ENCODE data around the gene AP1S3.
"Not testable (repeated sequence)": the region's sequence is repeated elsewhere in the genome, so short reads cannot be mapped to it uniquely, and the experiment has no call there.

AP1S3 gene

DNA sequence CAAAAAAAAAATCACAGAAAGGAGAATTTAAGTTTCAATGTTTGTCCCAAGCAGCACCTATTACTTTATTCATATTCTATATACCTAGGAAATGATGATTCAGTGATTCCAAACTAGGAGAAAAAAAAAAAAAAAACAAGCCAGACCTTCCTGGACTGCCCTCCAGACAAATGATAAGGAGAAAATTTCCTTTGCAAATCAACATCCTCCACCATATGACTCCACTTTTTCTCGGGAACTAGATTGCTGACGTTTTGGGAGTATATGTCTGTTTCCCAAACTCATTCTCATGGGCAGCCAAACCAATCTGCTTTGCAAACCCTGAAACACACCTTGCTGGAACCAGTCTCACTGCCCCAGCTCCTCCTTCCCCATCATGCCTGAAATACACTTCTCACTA lies 16.8 kb downstream of the AP1S3 start:
- Histone ChIP-seq H3K36me3 (ENCODE audit: control insufficient read depth, low read depth, low read length) (no peaks in the 10 kb centered on the region), H3K9ac (ENCODE audit: low read length) (no peak overlapping the region), H3K4me1 (ENCODE audit: control insufficient read depth, low read depth, low read length) (no peaks in the 10 kb centered on the region), H3K27ac (ENCODE audit: low read length) (no peak overlapping the region), H3K4me3 (ENCODE audit: low read length) (no peak overlapping the region), H3K9me3 (ENCODE audit: control insufficient read depth, low read depth, low read length) (no peaks in the 10 kb centered on the region), H3K27me3 (ENCODE audit: control insufficient read depth, insufficient read depth, low read length) (no peaks in the 10 kb centered on the region)

DNA sequence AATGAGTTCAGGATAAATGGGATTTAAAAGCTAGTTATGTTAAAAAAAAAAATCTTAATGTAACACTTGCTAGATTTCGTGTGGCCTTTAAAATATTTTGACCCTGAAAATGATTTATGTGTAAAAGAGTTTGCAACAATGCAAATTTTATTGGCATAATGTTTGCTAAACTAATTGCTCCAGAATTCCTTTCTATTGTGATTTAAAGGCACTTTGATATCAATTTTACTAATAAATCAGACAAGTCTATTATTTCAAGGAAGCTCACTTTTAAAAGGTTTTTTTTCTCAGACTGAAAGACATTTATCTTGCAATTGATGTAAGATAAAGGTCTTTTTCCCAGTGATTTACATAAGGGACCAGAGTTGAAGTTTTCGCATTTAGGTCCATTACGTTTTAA lies 17.5 kb downstream of the AP1S3 start:
- Histone ChIP-seq H3K9me3 (ENCODE audit: control insufficient read depth, low read depth, low read length) (no peaks in the 10 kb centered on the region), H3K27ac (ENCODE audit: low read length) (no peak overlapping the region), H3K9ac (ENCODE audit: low read length) (no peak overlapping the region), H3K36me3 (ENCODE audit: control insufficient read depth, low read depth, low read length) (no peaks in the 10 kb centered on the region), H3K4me3 (ENCODE audit: low read length) (no peak overlapping the region), H3K27me3 (ENCODE audit: control insufficient read depth, insufficient read depth, low read length) (no peaks in the 10 kb centered on the region), H3K4me1 (ENCODE audit: control insufficient read depth, low read depth, low read length) (no peaks in the 10 kb centered on the region)

DNA sequence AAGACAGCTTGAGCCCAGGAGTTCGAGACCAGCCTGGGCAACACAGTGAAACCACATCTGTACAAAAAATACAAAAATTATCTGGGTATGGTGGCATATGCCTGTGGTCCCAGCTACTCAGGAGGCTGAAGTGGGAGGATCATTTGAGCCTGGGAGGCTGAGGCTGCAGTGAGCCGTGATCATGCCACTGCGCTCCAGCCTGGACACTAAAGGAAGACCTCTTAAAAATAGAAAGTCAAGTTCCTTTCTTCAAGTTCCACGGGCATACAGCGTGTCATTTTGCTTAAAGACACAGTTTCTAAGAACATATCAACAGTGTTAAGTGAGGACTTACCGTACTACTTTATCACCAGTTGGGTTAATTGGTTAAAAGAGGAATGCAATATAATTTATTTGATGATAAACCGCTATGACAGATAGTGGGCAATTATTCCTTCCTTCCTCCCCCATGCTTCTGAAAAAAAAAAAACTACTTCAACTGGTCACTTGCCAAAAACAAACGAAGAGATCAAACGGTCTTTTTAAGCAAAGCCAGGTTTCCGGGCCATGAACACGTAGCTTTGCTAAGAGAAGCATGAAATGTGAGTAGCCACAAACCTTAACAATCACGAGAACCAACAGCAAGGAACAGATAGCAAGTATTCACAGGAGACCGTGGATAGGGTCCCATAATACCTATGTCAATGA lies 21.4 kb downstream of the AP1S3 start:
- Histone ChIP-seq H3K27me3 (ENCODE audit: control insufficient read depth, insufficient read depth, low read length) (no peaks in the 10 kb centered on the region), H3K36me3 (ENCODE audit: control insufficient read depth, low read depth, low read length) (no peaks in the 10 kb centered on the region), H3K4me3 (ENCODE audit: low read length) (no peak overlapping the region), H3K4me1 (ENCODE audit: control insufficient read depth, low read depth, low read length) (no peaks in the 10 kb centered on the region), H3K27ac (ENCODE audit: low read length) (no peak overlapping the region), H3K9me3 (ENCODE audit: control insufficient read depth, low read depth, low read length) (no peaks in the 10 kb centered on the region), H3K9ac (ENCODE audit: low read length) (no peak overlapping the region)

DNA sequence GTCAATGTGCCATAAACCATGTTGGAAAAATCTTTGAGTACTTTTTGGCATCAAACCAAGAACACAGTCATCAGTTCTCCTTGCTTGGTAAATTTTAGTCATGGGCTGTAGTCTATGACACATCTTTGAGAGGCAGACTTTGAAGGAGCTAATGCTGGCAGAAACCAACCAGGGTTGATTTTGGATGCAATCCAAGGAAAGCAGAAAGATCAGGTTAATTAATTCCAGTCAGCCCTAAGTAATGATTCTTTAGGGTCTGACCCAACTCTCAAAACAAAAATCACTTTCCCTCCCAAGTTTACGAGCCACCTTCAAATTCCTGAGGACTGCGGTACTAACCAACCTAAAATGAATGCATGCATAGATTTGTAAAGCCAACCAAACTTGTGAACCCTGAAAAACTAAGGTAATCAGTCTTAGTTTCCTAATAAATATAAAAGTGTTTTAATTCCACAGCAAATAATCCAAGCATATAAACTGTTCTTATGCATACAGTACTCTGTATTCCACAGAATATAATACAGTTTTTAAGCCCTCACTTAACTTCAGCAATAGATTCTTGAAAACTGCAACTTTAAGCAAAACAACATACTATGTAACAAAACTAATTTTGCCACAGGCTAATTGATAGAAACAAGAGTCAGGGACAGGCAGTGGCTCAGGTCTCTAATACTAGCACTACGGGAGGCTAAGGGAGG lies 22.0 kb downstream of the AP1S3 start:
- Histone ChIP-seq H3K36me3 (ENCODE audit: control insufficient read depth, low read depth, low read length) (no peaks in the 10 kb centered on the region), H3K27ac (ENCODE audit: low read length) (no peak overlapping the region), H3K4me3 (ENCODE audit: low read length) (no peak overlapping the region), H3K9me3 (ENCODE audit: control insufficient read depth, low read depth, low read length) (no peaks in the 10 kb centered on the region), H3K27me3 (ENCODE audit: control insufficient read depth, insufficient read depth, low read length) (no peaks in the 10 kb centered on the region), H3K4me1 (ENCODE audit: control insufficient read depth, low read depth, low read length) (no peaks in the 10 kb centered on the region), H3K9ac (ENCODE audit: low read length) (no peak overlapping the region)

DNA sequence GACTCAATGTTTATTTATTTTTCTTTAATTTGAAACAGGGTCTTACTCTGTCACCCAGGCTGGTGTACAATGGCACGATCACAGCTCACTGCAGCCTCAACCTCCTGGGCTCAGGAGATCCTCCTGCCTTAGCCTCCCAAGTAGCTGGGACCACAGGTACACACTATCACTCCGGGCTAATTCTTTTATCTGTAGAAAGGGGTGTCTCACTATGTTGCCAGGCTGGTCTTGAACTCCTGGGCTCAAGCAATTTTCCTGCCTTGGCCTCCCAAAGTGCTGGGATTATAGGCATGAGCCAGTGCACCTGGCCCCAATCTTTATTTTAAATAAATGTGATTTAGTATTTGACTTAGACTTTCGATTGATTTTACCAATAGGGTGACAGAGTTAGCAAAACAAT lies 22.6 kb downstream of the AP1S3 start:
- not testable (repeated sequence) for H3K27ac ChIP-seq (ENCODE audit: low read length); H3K4me1 ChIP-seq (ENCODE audit: control insufficient read depth, low read depth, low read length); H3K27me3 ChIP-seq (ENCODE audit: control insufficient read depth, insufficient read depth, low read length); H3K9me3 ChIP-seq (ENCODE audit: control insufficient read depth, low read depth, low read length); H3K36me3 ChIP-seq (ENCODE audit: control insufficient read depth, low read depth, low read length); H3K4me3 ChIP-seq (ENCODE audit: low read length); H3K9ac ChIP-seq (ENCODE audit: low read length)

DNA sequence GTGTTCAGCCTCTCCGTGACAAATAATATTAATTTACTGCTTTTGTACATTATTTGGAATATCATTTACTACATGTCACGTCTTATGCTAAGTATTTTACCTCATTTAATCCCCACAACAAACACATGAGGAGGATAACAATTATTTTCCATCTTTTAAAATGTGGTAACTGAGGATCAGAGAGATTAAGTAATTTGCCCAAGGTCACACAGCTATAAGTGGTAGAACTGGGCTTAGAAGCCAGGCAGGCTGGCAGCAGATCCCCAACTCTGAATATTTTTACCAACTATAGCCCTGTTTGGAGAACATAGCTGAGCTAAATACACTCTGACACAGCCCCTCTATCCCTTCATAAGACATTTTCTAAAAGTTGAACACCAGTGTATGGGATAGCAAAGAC lies 24.1 kb downstream of the AP1S3 start:
- Histone ChIP-seq H3K4me1 (ENCODE audit: control insufficient read depth, low read depth, low read length) (no peaks in the 10 kb centered on the region), H3K4me3 (ENCODE audit: low read length) (no peak overlapping the region), H3K9me3 (ENCODE audit: control insufficient read depth, low read depth, low read length) (no peaks in the 10 kb centered on the region), H3K27ac (ENCODE audit: low read length) (no peak overlapping the region), H3K36me3 (ENCODE audit: control insufficient read depth, low read depth, low read length) (no peaks in the 10 kb centered on the region), H3K27me3 (ENCODE audit: control insufficient read depth, insufficient read depth, low read length) (no peaks in the 10 kb centered on the region), H3K9ac (ENCODE audit: low read length) (no peak overlapping the region)

DNA sequence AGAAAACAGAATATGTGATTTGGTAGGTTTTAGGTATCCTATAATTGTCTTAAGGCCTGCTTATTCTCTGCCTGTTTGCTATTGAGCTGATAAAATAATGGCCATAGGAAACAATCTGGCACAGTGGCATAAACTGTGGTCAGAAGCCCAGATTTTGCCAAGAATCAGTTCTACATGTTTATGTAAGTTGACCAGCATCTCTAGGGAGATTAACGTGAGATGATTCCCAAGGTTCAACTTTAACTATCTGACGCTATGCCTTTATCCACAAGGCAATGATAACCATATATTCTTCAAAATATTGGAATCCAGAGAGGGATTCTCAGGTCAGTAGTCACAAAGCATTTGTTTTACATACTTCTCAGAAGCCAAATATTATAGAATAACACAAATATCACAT lies 25.6 kb downstream of the AP1S3 start:
- H3K9me3 ChIP-seq (ENCODE audit: control insufficient read depth, low read depth, low read length) = no peaks in the 10 kb centered on the region
- H3K27me3 ChIP-seq (ENCODE audit: control insufficient read depth, insufficient read depth, low read length) = no peaks in the 10 kb centered on the region
- no peak overlapping the region for H3K27ac ChIP-seq (ENCODE audit: low read length)
- no peaks in the 10 kb centered on the region for H3K4me1 ChIP-seq (ENCODE audit: control insufficient read depth, low read depth, low read length)
- H3K4me3 ChIP-seq (ENCODE audit: low read length) = no peak overlapping the region
- H3K9ac ChIP-seq (ENCODE audit: low read length) = no peak overlapping the region
- no peaks in the 10 kb centered on the region for H3K36me3 ChIP-seq (ENCODE audit: control insufficient read depth, low read depth, low read length)

DNA sequence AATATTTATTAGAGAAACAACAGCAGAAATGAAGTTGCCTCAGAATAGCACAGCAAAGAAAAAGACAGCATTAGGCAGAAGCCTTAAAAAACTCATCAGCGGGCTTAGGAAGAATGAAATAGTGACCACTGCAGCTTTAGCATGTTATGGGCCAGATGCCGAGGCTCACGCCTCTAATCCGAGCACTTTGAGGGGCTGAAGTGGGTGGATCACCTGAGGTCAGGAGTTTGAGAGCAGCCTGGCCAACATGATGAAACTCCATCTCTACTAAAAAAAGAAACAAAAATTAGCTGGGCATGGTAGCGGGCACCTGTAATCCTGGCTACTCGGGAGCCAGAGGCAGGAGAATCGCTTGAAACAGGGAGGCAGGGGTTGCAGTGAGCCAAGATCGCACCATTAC lies 32.4 kb downstream of the AP1S3 start:
- Histone ChIP-seq H3K4me1 (ENCODE audit: control insufficient read depth, low read depth, low read length) (no peaks in the 10 kb centered on the region), H3K27ac (ENCODE audit: low read length) (no peak overlapping the region), H3K9me3 (ENCODE audit: control insufficient read depth, low read depth, low read length) (no peaks in the 10 kb centered on the region), H3K9ac (ENCODE audit: low read length) (no peak overlapping the region), H3K4me3 (ENCODE audit: low read length) (no peak overlapping the region), H3K27me3 (ENCODE audit: control insufficient read depth, insufficient read depth, low read length) (no peaks in the 10 kb centered on the region), H3K36me3 (ENCODE audit: control insufficient read depth, low read depth, low read length) (no peaks in the 10 kb centered on the region)

DNA sequence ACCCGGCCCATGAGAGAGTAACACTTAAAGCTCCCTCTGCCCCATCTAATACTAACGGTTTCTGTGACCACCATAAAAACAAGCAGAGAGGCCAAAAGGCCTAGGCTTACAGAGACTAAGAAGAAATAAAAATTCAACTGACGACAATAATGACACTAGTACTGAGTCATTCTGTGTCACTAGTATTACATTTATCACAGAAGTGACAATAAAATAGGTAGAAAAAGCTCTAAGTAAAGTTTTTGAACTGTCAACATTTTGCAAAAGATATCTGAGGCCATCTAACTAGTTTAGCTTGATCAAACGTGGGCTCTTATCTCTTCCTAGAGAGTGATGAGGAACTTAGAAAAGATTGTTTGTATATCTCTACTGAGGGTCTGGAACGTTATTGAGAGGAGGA lies 35.6 kb downstream of the AP1S3 start:
- H3K36me3 ChIP-seq (ENCODE audit: control insufficient read depth, low read depth, low read length) = no peaks in the 10 kb centered on the region
- H3K27me3 ChIP-seq (ENCODE audit: control insufficient read depth, insufficient read depth, low read length) = no peaks in the 10 kb centered on the region
- H3K4me3 ChIP-seq (ENCODE audit: low read length) = no peak overlapping the region
- no peaks in the 10 kb centered on the region for H3K9me3 ChIP-seq (ENCODE audit: control insufficient read depth, low read depth, low read length)
- H3K4me1 ChIP-seq (ENCODE audit: control insufficient read depth, low read depth, low read length) = no peaks in the 10 kb centered on the region
- H3K27ac ChIP-seq (ENCODE audit: low read length) = no peak overlapping the region
- H3K9ac ChIP-seq (ENCODE audit: low read length) = no peak overlapping the region

DNA sequence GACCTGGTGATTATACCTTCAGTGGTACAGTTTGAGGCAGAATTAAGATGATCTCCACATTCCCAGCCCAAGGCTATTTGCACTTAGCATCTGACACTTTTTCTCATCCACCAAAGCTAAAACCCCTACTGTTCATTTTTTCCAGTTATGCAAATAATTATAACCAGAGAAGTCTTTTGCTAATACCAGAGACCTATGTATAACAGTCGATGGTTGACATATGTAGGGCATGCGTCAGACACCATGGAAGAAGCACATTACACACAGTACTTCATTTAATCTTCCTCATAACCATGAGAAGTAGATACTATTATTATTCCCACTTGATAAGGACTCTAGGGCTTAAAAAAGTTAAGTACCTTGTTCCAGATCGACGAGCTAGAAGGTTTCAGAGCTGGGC lies 36.5 kb downstream of the AP1S3 start:
- Histone ChIP-seq H3K4me3 (ENCODE audit: low read length) (no peak overlapping the region), H3K9me3 (ENCODE audit: control insufficient read depth, low read depth, low read length) (no peaks in the 10 kb centered on the region), H3K4me1 (ENCODE audit: control insufficient read depth, low read depth, low read length) (no peaks in the 10 kb centered on the region), H3K27ac (ENCODE audit: low read length) (no peak overlapping the region), H3K27me3 (ENCODE audit: control insufficient read depth, insufficient read depth, low read length) (no peaks in the 10 kb centered on the region), H3K9ac (ENCODE audit: low read length) (no peak overlapping the region), H3K36me3 (ENCODE audit: control insufficient read depth, low read depth, low read length) (no peaks in the 10 kb centered on the region)

DNA sequence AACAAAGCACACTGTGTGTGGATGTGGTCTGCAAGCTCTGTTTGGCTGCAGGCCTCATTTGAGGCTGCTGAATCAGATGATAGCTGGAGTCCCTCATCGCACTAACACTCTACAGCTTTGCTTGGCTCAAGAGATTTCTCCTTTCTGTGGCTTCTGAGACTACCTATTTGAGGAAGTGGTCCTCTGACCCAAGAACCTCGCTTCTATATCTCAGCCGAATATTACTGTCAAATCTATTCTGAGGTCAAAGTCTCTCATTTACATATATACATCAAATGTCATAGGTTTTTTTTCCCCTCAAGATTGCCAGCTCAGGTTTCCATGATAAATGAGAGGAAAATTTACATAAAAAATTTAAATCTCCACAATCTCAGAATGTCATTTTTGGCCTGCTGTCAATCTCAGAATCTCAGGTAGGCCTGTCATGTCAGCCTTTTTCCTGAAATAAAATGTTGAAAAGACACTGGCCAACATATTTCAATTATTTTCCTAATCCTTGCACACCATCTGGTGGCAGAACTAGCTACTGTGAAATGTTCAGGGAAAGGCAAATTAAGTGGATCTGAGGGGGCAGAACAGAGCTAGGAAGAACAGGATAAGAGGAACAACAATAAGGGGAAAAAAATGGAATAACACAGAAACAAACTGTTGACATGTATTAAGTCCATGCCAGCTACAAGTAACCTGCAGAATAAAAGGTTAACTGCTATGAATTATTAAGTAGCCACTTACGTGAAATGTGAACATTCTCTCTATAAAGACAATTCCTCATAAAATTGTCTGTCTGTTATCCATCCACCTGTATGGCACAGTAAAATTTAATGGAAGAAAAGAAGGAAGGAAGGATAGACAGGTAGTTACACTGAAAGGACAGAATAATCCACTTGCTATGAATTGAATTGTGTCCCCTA lies 39.3 kb downstream of the AP1S3 start:
- Histone ChIP-seq H3K27ac (ENCODE audit: low read length) (no peak overlapping the region), H3K4me1 (ENCODE audit: control insufficient read depth, low read depth, low read length) (no peaks in the 10 kb centered on the region), H3K9me3 (ENCODE audit: control insufficient read depth, low read depth, low read length) (no peaks in the 10 kb centered on the region), H3K36me3 (ENCODE audit: control insufficient read depth, low read depth, low read length) (no peaks in the 10 kb centered on the region), H3K27me3 (ENCODE audit: control insufficient read depth, insufficient read depth, low read length) (no peaks in the 10 kb centered on the region), H3K9ac (ENCODE audit: low read length) (no peak overlapping the region), H3K4me3 (ENCODE audit: low read length) (no peak overlapping the region)
